Sigmoid colon (tissue), 7 donors: ENCODE data around the gene LTO1. TPM values are rescaled to one million over a fixed set of nuclear protein-coding genes. Genes with fewer than 3 reads are reported as not detected.

Experiments used
- DNase-seq: peaks from one replicate; pipeline ENCODE4 v3.0.0-alpha.2; 2019
- H3K27ac ChIP-seq, 4 donors: fragments of 200-600 bp; sonication (generic); one replicate each; pipeline ENCODE4 v1.5.1; 2016 to 2019; ENCODE audit warnings: mild to moderate bottlenecking in 1 of 4
- H3K27me3 ChIP-seq, 3 donors: fragments of 200-600 bp; sonication (generic); one replicate each; pipeline ENCODE4 v1.5.1; 2019; ENCODE audit warnings: mild to moderate bottlenecking in 1 of 3
- H3K36me3 ChIP-seq, 4 donors: fragments of 200-600 bp; sonication (generic); one replicate each; pipeline ENCODE4 v1.5.1; 2016 to 2019
- H3K4me1 ChIP-seq, 4 donors: fragments of 200-600 bp; sonication (generic); one replicate each; pipeline ENCODE4 v1.5.1; 2017 to 2019
- H3K4me3 ChIP-seq, 4 donors: fragments of 200-600 bp; sonication (generic); one replicate each; pipeline ENCODE4 v1.5.1; 2017 to 2019; ENCODE audit warnings: mild to moderate bottlenecking in 2 of 4, moderate library complexity in 1 of 4
- H3K9me3 ChIP-seq, 4 donors: fragments of 200-600 bp in 3 of 4; sonication (generic) in 3 of 4; one replicate each; pipeline versions ENCODE4 v1.5.1 to v1.6.1; 2013 to 2019
- EP300 ChIP-seq, 4 donors: sonication (generic); formaldehyde crosslinking; IDR thresholded peaks; one replicate each; pipeline ENCODE4 v1.6.1; 2017; ENCODE audit warnings: antibody characterized with exemption in 4 of 4
- POLR2A ChIP-seq, 2 donors: fragments of 450-650 bp; IDR thresholded peaks; one replicate each; pipeline ENCODE4 v1.6.1; 2016; ENCODE audit warnings: antibody characterized with exemption in 2 of 2, mild to moderate bottlenecking in 2 of 2, moderate library complexity in 2 of 2
- POLR2AphosphoS5 ChIP-seq, 4 donors: sonication (generic); formaldehyde crosslinking; IDR thresholded peaks; one replicate each; pipeline ENCODE4 v1.6.1; 2017; ENCODE audit warnings: antibody characterized with exemption in 4 of 4
- WGBS, 2 donors: extraction: QIAGEN DNeasy Blood & Tissue Kit; methylation state at CpG; one replicate each; pipeline ENCODE4 v1.1.7; 2013; 5-methylcytosine and 5-hydroxymethylcytosine counted together
- intact Hi-C: fragments of 100-400 bp; cut with DNase I; formaldehyde crosslinking; loops from one replicate; pipeline ENCODE4 v1.15.1; 2023
- polyA plus RNA-seq, 3 donors: library from polyadenylated mRNA; stranded (reverse); fragments of 200-250 nt; gene quantifications; one replicate each; pipeline ENCODE4 v1.2.3, GENCODE V29; 2013
- total RNA-seq, 4 donors: library from RNA; depleted of rRNA; stranded (reverse); fragments of >200 nt; gene quantifications; one replicate each; pipeline ENCODE4 v1.1.0, GENCODE V29; 2016
- TF ChIP-seq, protein P1 (sequence below), 4 experiments: fragments of 450-650 bp in 3 of 4; fragments of 200-600 bp in 1 of 4; IDR thresholded peaks; one replicate each; pipeline ENCODE4 v1.5.1; 2016 to 2019; ENCODE audit warnings: antibody characterized with exemption in 4 of 4, mild to moderate bottlenecking in 3 of 4, moderate library complexity in 2 of 4
- donor health status: healthy with polysubstance abuse.
- donor health status: Bipolar disorder and iron deficiency.
- donor health status: healthy.

The LTO1 gene
- total and polyA plus RNA-seq, 7 donors = 12.0 to 42.9 (median 20.2) TPM

DNA sequence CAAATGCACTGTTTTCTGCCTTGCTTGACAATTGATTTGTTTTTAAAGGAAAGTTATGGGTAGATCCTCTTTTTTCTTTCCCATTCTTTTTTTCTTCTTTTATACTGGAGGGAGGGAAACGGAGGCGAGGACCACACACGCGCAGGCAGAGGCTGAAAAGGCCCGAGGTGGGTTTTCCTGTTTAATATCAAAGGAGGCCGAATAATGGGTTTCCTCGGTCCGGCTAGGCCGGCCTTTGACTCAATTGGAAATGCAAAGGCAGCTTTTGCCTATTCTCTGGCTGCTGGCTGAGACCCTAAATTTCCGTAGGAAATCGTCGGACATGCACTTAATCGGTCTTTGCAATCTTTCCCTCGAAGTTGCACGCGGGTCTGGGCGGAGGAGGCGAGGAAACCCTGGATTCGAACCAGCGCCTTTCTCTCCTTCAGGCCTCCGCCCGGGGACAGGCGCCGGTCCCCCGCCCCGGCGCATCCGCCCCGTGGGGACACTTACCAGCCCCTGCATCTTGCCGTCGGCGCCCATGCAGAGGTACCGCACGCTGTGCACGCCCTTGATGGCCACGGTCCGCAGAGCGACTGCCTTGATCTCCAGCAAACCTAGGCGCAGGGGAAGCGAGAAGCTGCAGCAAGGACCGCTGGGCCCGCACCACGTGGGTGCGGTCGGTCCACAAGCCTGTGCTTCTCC, 27.8 kb upstream of the LTO1 start:
- no peaks in the 10 kb centered on the region for H3K9me3 ChIP-seq
- H3K4me1 ChIP-seq = peaks cover 0 to 25% (median 18%) of the 10 kb centered on the region in 4 donors
- intact Hi-C loops = no loop called here
- no peak overlapping the region for H3K27ac ChIP-seq
- H3K4me3 ChIP-seq = no peak overlapping the region
- TF ChIP-seq POLR2A (IDR thresholded peaks at IDR 0.05) (no peak), POLR2AphosphoS5 (IDR thresholded peaks at IDR 0.05) (no peak), EP300 (IDR thresholded peaks at IDR 0.05) (no peak)
- TF ChIP-seq, protein P1, sequence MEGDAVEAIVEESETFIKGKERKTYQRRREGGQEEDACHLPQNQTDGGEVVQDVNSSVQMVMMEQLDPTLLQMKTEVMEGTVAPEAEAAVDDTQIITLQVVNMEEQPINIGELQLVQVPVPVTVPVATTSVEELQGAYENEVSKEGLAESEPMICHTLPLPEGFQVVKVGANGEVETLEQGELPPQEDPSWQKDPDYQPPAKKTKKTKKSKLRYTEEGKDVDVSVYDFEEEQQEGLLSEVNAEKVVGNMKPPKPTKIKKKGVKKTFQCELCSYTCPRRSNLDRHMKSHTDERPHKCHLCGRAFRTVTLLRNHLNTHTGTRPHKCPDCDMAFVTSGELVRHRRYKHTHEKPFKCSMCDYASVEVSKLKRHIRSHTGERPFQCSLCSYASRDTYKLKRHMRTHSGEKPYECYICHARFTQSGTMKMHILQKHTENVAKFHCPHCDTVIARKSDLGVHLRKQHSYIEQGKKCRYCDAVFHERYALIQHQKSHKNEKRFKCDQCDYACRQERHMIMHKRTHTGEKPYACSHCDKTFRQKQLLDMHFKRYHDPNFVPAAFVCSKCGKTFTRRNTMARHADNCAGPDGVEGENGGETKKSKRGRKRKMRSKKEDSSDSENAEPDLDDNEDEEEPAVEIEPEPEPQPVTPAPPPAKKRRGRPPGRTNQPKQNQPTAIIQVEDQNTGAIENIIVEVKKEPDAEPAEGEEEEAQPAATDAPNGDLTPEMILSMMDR (IDR thresholded peaks at IDR 0.05) = no peak
- no peaks in the 10 kb centered on the region for H3K36me3 ChIP-seq
- no peak for DNase-seq
- H3K27me3 ChIP-seq = peaks cover 38 to 85% (median 65%) of the 10 kb centered on the region in 3 donors
- WGBS, 2 donors = 14 to 30% methylated on average over 45 of the region's 45 CpGs

DNA sequence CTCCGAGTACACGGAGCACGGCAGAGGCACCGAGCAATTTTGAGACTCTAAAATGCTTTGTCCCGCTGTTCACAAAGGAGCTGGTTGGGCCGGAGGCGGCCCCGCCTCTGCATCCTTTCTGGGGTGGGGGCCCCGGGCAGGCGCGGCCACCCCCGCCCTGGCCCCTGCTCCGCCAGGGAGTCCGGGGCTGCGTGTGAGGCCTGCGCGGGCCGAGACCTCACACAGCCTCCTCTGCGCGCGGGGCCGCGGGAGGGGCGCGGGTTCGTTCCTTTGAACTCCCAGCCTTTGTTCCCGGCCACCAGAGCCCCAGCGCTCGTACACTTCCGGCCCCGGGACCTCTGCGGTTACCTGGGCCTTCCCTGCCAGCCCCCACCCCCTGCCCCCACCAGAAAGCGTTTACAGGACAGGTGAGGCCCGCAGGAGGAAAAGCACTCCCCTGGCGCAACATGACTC, 27.1 kb upstream of the LTO1 start:
- Histone ChIP-seq H3K4me1 (peaks cover 0 to 25% (median 18%) of the 10 kb centered on the region in 4 donors), H3K9me3 (no peaks in the 10 kb centered on the region), H3K27ac (no peak overlapping the region), H3K36me3 (no peaks in the 10 kb centered on the region), H3K4me3 (no peak overlapping the region), H3K27me3 (peaks cover 38 to 87% (median 65%) of the 10 kb centered on the region in 3 donors)
- DNase-seq = peak; percentile 43
- TF ChIP-seq EP300 (IDR thresholded peaks at IDR 0.05) (no peak), POLR2AphosphoS5 (IDR thresholded peaks at IDR 0.05) (no peak), POLR2A (IDR thresholded peaks at IDR 0.05) (no peak)
- intact Hi-C loops = no loop called here
- 2 to 3% methylated on average over 35 of the region's 35 CpGs for WGBS, 2 donors

DNA sequence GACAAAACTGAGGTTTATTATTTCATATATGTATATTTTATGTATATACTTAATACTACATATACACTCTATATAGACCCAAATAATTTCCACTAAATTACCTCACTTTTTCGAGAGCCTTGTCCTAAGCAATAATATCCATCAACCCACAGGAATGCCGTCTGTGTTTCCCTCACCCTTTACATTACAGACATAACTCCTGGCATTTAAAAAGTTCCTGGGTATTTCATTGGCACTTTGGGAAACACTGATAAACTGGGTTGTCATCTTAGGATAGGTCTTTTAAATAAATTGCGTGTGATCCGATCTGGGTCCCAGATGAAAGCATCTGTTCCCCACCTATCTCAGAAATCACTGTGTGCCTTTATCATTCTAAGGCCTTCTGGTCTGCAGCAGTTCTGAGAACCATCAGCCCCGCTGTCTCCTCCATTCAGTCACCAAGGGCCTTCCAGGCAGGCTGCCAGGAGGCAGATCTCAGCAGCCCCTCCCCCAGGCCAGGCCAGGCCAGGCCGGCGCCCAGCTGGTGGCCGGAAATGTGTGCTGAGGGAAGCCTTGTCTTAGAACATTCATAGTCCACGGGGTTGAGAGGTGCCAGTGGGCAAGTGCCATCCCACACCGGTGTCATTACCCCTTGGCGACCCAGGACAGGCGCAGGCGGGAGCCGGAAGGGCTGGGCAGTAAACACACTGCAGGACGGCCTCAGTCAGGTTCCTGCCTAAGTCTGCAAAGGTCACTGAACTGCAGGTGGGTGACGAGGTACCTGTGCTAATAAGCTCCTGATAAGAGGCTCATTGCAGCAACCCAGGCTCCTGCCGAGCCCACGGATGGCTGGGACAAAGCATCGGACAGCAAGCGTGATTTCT, 25.4 kb upstream of the LTO1 start:
- DNase-seq = peak; percentile 59
- WGBS, 2 donors = 29 to 40% methylated on average over 20 of the region's 20 CpGs
- TF ChIP-seq POLR2AphosphoS5 (IDR thresholded peaks at IDR 0.05) (no peak), POLR2A (IDR thresholded peaks at IDR 0.05) (no peak), EP300 (IDR thresholded peaks at IDR 0.05) (no peak)
- TF ChIP-seq, protein P1 (IDR thresholded peaks at IDR 0.05) = no peak
- H3K27me3 ChIP-seq = peaks cover 35 to 75% (median 49%) of the 10 kb centered on the region in 3 donors
- H3K4me1 ChIP-seq = peaks cover 0 to 25% (median 18%) of the 10 kb centered on the region in 4 donors
- no peaks in the 10 kb centered on the region for H3K36me3 ChIP-seq
- H3K4me3 ChIP-seq = no peak overlapping the region
- no peak overlapping the region for H3K27ac ChIP-seq
- H3K9me3 ChIP-seq = no peaks in the 10 kb centered on the region
- intact Hi-C loops = no loop called here

DNA sequence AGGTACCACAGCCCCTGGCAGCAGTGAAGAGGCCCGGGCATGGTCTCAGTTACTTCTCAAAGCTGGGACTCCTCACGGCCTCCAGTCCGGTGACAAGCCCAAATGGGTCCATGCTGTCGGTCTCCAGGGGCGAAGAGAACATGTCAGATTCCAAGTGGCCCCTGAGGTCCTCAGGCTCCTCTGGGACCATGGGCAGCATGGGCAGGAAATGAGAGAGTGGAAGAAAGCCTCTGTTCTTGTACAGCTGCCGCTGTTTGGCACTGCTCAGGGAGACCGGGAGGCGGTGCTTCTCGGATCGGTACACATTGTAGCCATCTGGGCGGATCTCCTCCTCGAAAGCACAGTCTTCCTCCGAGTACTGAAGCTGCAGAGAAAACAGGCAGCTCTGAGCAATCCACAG, 24.1 kb upstream of the LTO1 start:
- TF ChIP-seq, protein P1 (IDR thresholded peaks at IDR 0.05) = no peak
- TF ChIP-seq EP300 (IDR thresholded peaks at IDR 0.05) = no peak
- TF ChIP-seq POLR2AphosphoS5 (IDR thresholded peaks at IDR 0.05) = no peak
- no peak for TF ChIP-seq POLR2A (IDR thresholded peaks at IDR 0.05)
- H3K27me3 ChIP-seq = peaks cover 22 to 62% (median 36%) of the 10 kb centered on the region in 3 donors
- DNase-seq = peak; percentile 46
- peaks cover 0 to 15% (median 12%) of the 10 kb centered on the region in 4 donors for H3K4me1 ChIP-seq
- WGBS, 2 donors = 63 to 64% methylated on average over 13 of the region's 13 CpGs
- H3K4me3 ChIP-seq = no peak overlapping the region
- H3K36me3 ChIP-seq = no peaks in the 10 kb centered on the region
- H3K9me3 ChIP-seq = no peaks in the 10 kb centered on the region
- H3K27ac ChIP-seq = no peak overlapping the region
- intact Hi-C loops = no loop called here

DNA sequence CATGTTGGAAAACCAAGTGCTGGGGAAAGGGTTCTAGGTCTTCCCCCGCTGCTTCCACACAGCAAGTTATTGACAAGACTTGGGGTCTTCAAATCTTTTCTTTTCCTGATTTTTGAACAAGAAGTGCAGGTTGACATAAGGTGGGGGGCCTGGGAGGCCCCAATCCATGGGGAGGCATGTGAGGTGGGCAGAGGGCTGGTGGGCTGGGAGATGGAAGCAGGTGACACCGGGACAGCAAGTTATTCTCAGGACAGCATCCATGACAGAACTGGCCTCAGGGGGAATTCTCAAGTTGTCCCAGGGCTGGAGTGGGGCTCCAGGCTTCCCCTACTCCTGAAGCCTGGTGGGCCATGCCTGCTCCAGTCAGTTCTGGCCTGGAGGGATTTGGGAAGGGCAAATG, 23.2 kb upstream of the LTO1 start:
- H3K9me3 ChIP-seq = no peaks in the 10 kb centered on the region
- H3K27ac ChIP-seq = no peak overlapping the region
- peaks cover 0 to 7% (median 3%) of the 10 kb centered on the region in 4 donors for H3K4me1 ChIP-seq
- DNase-seq = peak; percentile 14
- H3K36me3 ChIP-seq = no peaks in the 10 kb centered on the region
- 92 to 96% methylated on average over 2 of the region's 2 CpGs for WGBS, 2 donors
- no peak overlapping the region for H3K4me3 ChIP-seq
- H3K27me3 ChIP-seq = peaks cover 14 to 54% (median 27%) of the 10 kb centered on the region in 3 donors
- TF ChIP-seq POLR2A (IDR thresholded peaks at IDR 0.05) (no peak), POLR2AphosphoS5 (IDR thresholded peaks at IDR 0.05) (no peak), EP300 (IDR thresholded peaks at IDR 0.05) (no peak)
- TF ChIP-seq, protein P1 (IDR thresholded peaks at IDR 0.05) = no peak
- intact Hi-C loops = no loop called here
